ENCODE results near the gene ARHGAP22.

Gene ARHGAP22

GRCh38 chr10:48606530-48607355 is 1.9 kb upstream of the ARHGAP22 start:
- DNase-seq: no peak

GRCh38 chr10:48605786-48606529 is 1.1 kb upstream of the ARHGAP22 start:
- no peak for DNase-seq

GRCh38 chr10:48604039-48604990 is 558 bp downstream of the ARHGAP22 start:
- DNase-seq: no peak

- DNase-seq: no peak
These were observed 1.3 kb downstream of the ARHGAP22 start for GRCh38 chr10:48603421-48604038.

- DNase-seq: no peak
These were observed 2.3 kb downstream of the ARHGAP22 start for GRCh38 chr10:48602401-48603135.

GRCh38 chr10:48601789-48602188 is 3.1 kb downstream of the ARHGAP22 start:
- DNase-seq: no peak

- DNase-seq: no peak
These were observed 4.0 kb downstream of the ARHGAP22 start for GRCh38 chr10:48600645-48601505.

- no peak for DNase-seq
These were observed 5.1 kb downstream of the ARHGAP22 start for GRCh38 chr10:48599830-48600134.

GRCh38 chr10:48598936-48599829 is 5.7 kb downstream of the ARHGAP22 start:
- no peak for DNase-seq

- peak; percentile 60 for DNase-seq
These were observed 6.5 kb downstream of the ARHGAP22 start for GRCh38 chr10:48598243-48598935.

GRCh38 chr10:48595539-48595932 is 9.3 kb downstream of the ARHGAP22 start:
- DNase-seq: no peak

- DNase-seq: peak; percentile 47
These were observed 9.9 kb downstream of the ARHGAP22 start for GRCh38 chr10:48594803-48595538.

GRCh38 chr10:48594371-48594770 is 10.5 kb downstream of the ARHGAP22 start:
- DNase-seq: peak; percentile 10

GRCh38 chr10:48592346-48592745 is 12.5 kb downstream of the ARHGAP22 start:
- no peak for DNase-seq

- peak; percentile 82 for DNase-seq
These were observed 13.9 kb downstream of the ARHGAP22 start for GRCh38 chr10:48590945-48591344.

- peak; percentile 35 for DNase-seq
These were observed 15.6 kb downstream of the ARHGAP22 start for GRCh38 chr10:48589266-48589665.

- DNase-seq: no peak
These were observed 17.1 kb downstream of the ARHGAP22 start for GRCh38 chr10:48587819-48588218.

GRCh38 chr10:48587101-48587500 is 17.8 kb downstream of the ARHGAP22 start:
- DNase-seq: no peak

GRCh38 chr10:48582970-48583369 is 21.9 kb downstream of the ARHGAP22 start:
- DNase-seq: no peak
